Esophagus muscularis mucosa (tissue), 4 donors: ENCODE measurements around the gene TAF1B. TPM values are rescaled to one million over a fixed set of nuclear protein-coding genes. Genes with fewer than 3 reads are reported as not detected.

Source experiments
- DNase-seq: peaks from one replicate; pipeline ENCODE4 v3.0.0-alpha.2; 2017; ENCODE audit errors: extremely low spot score
- H3K27ac ChIP-seq, 4 donors: fragments of 200-600 bp; sonication (generic); replicated peaks in 1 of 4; 1 replicate in 3 of 4; 2 replicates in 1 of 4; pipeline ENCODE4 v1.5.1; 2016 to 2019; ENCODE audit warnings: mild to moderate bottlenecking in 1 of 4
- H3K27me3 ChIP-seq, 4 donors: fragments of 200-600 bp; sonication (generic); one replicate each; pipeline versions ENCODE4 v1.5.1 to v1.6.0; 2016 to 2019
- H3K36me3 ChIP-seq, 4 donors: fragments of 200-600 bp; sonication (generic); one replicate each; pipeline ENCODE4 v1.5.1; 2016 to 2019
- H3K4me1 ChIP-seq, 4 donors: fragments of 200-600 bp; sonication (generic); one replicate each; pipeline ENCODE4 v1.5.1; 2016 to 2019
- H3K4me3 ChIP-seq, 4 donors: fragments of 200-600 bp; sonication (generic); 1 replicate in 2 of 4; 2 replicates in 2 of 4; pipeline ENCODE4 v1.5.1; 2016 to 2019; ENCODE audit warnings: mild to moderate bottlenecking in 4 of 4, moderate library complexity in 1 of 4
- H3K9me3 ChIP-seq, 4 donors: fragments of 200-600 bp; sonication (generic); 1 replicate in 3 of 4; 2 replicates in 1 of 4; pipeline ENCODE4 v1.5.1; 2016 to 2019
- CTCF ChIP-seq, 3 experiments: fragments of 200-600 bp in 2 of 3; fragments of 450-650 bp in 1 of 3; sonication (generic) in 2 of 3; IDR thresholded peaks; one replicate each; pipeline ENCODE4 v1.5.1; 2017 to 2019; ENCODE audit warnings: antibody characterized with exemption in 3 of 3, mild to moderate bottlenecking in 2 of 3, moderate library complexity in 1 of 3
- EP300 ChIP-seq: sonication (generic); formaldehyde crosslinking; IDR thresholded peaks from one replicate; pipeline ENCODE4 v1.6.1; 2017; ENCODE audit warnings: antibody characterized with exemption
- POLR2A ChIP-seq: fragments of 450-650 bp; IDR thresholded peaks from one replicate; pipeline ENCODE4 v1.6.1; 2017; ENCODE audit warnings: antibody characterized with exemption, moderate library complexity, mild to moderate bottlenecking, low read depth
- POLR2AphosphoS5 ChIP-seq, 2 donors: sonication (generic); formaldehyde crosslinking; IDR thresholded peaks; one replicate each; pipeline ENCODE4 v1.6.1; 2017; ENCODE audit warnings: antibody characterized with exemption in 2 of 2
- WGBS: methylation state at CpG from one replicate; pipeline ENCODE4 v1.1.5; 2018; 5-methylcytosine and 5-hydroxymethylcytosine counted together
- intact Hi-C: fragments of 100-400 bp; cut with DNase I; formaldehyde crosslinking; loops from one replicate; pipeline ENCODE4 v1.15.1; 2023
- total RNA-seq, 4 donors: library from RNA; depleted of rRNA; stranded (reverse); fragments of >200 nt; gene quantifications; one replicate each; pipeline versions ENCODE4 v1.1.0 to v1.2.1, GENCODE V29; 2016

TAF1B gene
- total RNA-seq, 4 donors from 2014 or later = 7.1 to 10.1 (median 8.0) TPM

- TF ChIP-seq CTCF (IDR thresholded peaks at IDR 0.05) (no peak), POLR2A (no peak), POLR2AphosphoS5 (IDR thresholded peaks at IDR 0.05) (no peak), EP300 (no peak)
- H3K4me3 ChIP-seq = no peak overlapping the region
- no peaks in the 10 kb centered on the region for H3K9me3 ChIP-seq
- no peak overlapping the region for H3K27ac ChIP-seq
- H3K4me1 ChIP-seq = peaks cover 0 to 19% (median 15%) of the 10 kb centered on the region in 4 donors
- DNase-seq = peak; percentile 47
- 95% methylated on average over 3 of the region's 3 CpGs for WGBS
- H3K27me3 ChIP-seq = no peaks in the 10 kb centered on the region
- no peaks in the 10 kb centered on the region for H3K36me3 ChIP-seq
- intact Hi-C loops = loop anchor here (10.0 kb wide), 1 partner anchor 491 kb away; the partner anchor contains the start of gene ODC1
Measured at GRCh38 chr2:9954136-9954535, 110.9 kb downstream of the TAF1B start.

GRCh38 chr2:9958057-9958456 lies 114.8 kb downstream of the TAF1B start:
- DNase-seq = no peak
- intact Hi-C loops = loop anchor here (10.0 kb wide), 1 partner anchor 487 kb away; the partner anchor contains the start of gene ODC1
- H3K36me3 ChIP-seq = no peaks in the 10 kb centered on the region
- no peaks in the 10 kb centered on the region for H3K9me3 ChIP-seq
- H3K4me3 ChIP-seq = no peak overlapping the region
- TF ChIP-seq POLR2A (no peak), CTCF (IDR thresholded peaks at IDR 0.05) (no peak), EP300 (no peak), POLR2AphosphoS5 (IDR thresholded peaks at IDR 0.05) (no peak)
- H3K4me1 ChIP-seq = peaks cover 0 to under 1% (median 0%) of the 10 kb centered on the region in 4 donors
- no peaks in the 10 kb centered on the region for H3K27me3 ChIP-seq
- H3K27ac ChIP-seq = no peak overlapping the region
- 94% methylated on average over 8 of the region's 8 CpGs for WGBS

GRCh38 chr2:9959262-9959661 lies 116.0 kb downstream of the TAF1B start:
- no peak for DNase-seq
- TF ChIP-seq POLR2AphosphoS5 (IDR thresholded peaks at IDR 0.05) (no peak), CTCF (IDR thresholded peaks at IDR 0.05) (no peak), POLR2A (no peak), EP300 (no peak)
- Histone ChIP-seq H3K27me3 (no peaks in the 10 kb centered on the region), H3K9me3 (no peaks in the 10 kb centered on the region), H3K27ac (no peak overlapping the region), H3K36me3 (peaks cover 0 to 5% (median 0%) of the 10 kb centered on the region in 4 donors), H3K4me1 (no peaks in the 10 kb centered on the region), H3K4me3 (no peak overlapping the region)
- intact Hi-C loops = loop anchor here (10.0 kb wide), 1 partner anchor 486 kb away; the partner anchor contains the start of gene ODC1
- 92% methylated on average over 3 of the region's 3 CpGs for WGBS

- peaks cover 0 to 14% (median 5%) of the 10 kb centered on the region in 4 donors for H3K36me3 ChIP-seq
- no peaks in the 10 kb centered on the region for H3K9me3 ChIP-seq
- no peak overlapping the region for H3K27ac ChIP-seq
- intact Hi-C loops = no loop called here
- no peaks in the 10 kb centered on the region for H3K4me1 ChIP-seq
- no peak overlapping the region for H3K4me3 ChIP-seq
- 79% methylated on average over 10 of the region's 10 CpGs for WGBS
- TF ChIP-seq EP300 (no peak), POLR2A (no peak), POLR2AphosphoS5 (IDR thresholded peaks at IDR 0.05) (no peak), CTCF (IDR thresholded peaks at IDR 0.05) (no peak)
- H3K27me3 ChIP-seq = no peaks in the 10 kb centered on the region
- no peak for DNase-seq
Measured at GRCh38 chr2:9961013-9961412, 117.7 kb downstream of the TAF1B start.
